ENCODE results near the gene GATAD2B.

DNA sequence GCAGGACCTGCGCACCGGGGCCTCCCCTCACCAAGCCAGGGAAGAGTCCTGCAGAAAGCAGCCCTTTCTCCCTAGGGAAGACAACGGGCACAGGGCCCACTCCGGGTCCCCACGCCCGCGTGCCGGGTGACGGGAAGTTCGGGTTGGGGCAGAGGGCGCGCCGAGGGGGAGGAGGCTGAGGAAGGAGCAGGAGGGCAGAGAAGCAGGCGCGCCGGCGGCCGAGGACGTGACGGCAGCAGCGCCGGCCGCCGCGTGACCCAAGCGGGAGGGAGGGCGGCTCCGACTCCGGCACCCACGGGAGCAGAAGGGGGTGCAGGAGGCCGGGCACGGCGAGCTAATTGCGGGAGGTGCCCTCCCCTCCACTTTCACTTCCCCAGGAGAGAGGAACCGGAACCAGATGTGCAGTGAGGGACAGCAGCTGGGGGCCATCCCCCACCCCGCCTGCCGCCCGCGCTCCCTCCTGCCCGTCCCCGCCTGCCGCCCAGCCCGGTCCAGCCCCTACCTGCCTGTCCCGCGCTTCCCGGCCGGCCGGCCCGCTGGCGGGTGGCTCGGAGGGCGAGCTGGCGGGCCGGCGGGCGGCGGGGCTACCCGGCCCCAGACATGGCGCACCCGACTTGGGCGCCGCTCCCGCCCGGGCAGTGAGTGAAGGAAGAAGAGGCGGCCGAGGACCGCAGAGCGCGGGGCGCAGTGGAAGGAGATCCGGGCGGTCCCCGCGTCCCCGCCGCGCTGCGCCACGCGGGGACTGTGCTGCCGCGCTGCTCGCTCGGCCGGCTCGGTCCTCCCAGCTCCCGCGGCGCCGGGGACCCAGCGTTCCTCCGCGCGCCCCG lies 23.2 kb upstream of the GATAD2B start:
- TF ChIP-seq POLR2A (IDR thresholded peaks at IDR 0.05): peak in 1 of 2 donors; percentile 53
- TF ChIP-seq, protein P1, sequence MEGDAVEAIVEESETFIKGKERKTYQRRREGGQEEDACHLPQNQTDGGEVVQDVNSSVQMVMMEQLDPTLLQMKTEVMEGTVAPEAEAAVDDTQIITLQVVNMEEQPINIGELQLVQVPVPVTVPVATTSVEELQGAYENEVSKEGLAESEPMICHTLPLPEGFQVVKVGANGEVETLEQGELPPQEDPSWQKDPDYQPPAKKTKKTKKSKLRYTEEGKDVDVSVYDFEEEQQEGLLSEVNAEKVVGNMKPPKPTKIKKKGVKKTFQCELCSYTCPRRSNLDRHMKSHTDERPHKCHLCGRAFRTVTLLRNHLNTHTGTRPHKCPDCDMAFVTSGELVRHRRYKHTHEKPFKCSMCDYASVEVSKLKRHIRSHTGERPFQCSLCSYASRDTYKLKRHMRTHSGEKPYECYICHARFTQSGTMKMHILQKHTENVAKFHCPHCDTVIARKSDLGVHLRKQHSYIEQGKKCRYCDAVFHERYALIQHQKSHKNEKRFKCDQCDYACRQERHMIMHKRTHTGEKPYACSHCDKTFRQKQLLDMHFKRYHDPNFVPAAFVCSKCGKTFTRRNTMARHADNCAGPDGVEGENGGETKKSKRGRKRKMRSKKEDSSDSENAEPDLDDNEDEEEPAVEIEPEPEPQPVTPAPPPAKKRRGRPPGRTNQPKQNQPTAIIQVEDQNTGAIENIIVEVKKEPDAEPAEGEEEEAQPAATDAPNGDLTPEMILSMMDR (IDR thresholded peaks at IDR 0.05): no peak
- peak; percentile 73 to 94 for TF ChIP-seq EP300 (IDR thresholded peaks at IDR 0.05)
